GM12865 (cell line): ENCODE measurements around the gene CDH1.

Experiments used
- DNase-seq: peaks from one replicate; pipeline ENCODE4 v3.0.0; 2010; ENCODE audit warnings: low read depth
- H3K4me3 ChIP-seq: 2 replicates; pipeline ENCODE4 v1.5.1; 2011; ENCODE audit warnings: mild to moderate bottlenecking, low read depth, low read length, control low read depth
- TF ChIP-seq, protein P1 (sequence below): IDR thresholded peaks from 2 replicates; pipeline ENCODE4 v1.5.1; 2011; ENCODE audit warnings: low read length, control low read depth, low read depth, inconsistent platforms; ENCODE audit not compliant: insufficient read depth; ENCODE audit errors: missing control alignments

The CDH1 gene

DNA sequence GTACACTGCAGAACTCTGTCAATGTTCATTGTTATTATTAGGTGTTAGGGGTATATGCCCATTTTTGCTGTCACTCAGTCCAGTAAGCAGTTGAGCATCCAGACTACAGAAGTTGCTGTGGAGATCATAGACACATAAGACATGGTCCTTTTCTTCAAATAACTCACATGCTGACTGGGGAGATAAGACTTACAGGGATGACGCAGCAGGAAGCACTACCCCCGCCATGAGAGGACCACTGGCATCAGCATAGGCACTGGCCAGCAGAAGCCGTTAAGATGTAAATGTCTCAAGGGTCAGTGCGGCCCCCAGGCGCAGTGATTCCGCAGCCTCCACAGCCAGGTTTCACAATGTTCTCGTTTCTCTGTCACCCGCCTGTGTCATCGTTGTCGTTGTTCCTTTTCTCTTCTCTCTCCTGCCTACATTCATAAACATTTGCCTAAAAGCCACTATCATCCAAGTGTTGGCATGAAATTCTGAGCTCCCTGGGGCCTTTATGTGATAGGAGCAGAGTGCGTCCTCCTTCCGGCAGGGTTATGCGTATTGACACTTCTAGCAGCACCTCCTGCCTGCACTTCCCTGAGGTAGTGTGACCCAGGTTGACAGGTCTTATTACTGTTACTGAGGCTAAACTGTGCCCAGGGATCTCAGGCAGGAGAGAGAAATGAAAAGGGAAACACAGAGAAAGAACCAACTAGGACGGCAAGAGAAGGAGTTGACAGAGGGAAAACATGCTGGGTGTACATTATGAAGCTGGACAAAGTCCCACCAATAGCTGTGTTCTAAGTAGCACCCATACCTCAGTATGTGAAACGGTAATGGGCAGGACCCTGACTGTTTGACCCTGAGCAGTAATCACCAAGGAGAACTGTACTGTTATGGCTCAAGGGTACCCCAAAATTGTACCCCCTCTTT lies 124.1 kb downstream of the CDH1 start:
- H3K4me3 ChIP-seq: no peak overlapping the region
- DNase-seq: no peak
- TF ChIP-seq, protein P1, sequence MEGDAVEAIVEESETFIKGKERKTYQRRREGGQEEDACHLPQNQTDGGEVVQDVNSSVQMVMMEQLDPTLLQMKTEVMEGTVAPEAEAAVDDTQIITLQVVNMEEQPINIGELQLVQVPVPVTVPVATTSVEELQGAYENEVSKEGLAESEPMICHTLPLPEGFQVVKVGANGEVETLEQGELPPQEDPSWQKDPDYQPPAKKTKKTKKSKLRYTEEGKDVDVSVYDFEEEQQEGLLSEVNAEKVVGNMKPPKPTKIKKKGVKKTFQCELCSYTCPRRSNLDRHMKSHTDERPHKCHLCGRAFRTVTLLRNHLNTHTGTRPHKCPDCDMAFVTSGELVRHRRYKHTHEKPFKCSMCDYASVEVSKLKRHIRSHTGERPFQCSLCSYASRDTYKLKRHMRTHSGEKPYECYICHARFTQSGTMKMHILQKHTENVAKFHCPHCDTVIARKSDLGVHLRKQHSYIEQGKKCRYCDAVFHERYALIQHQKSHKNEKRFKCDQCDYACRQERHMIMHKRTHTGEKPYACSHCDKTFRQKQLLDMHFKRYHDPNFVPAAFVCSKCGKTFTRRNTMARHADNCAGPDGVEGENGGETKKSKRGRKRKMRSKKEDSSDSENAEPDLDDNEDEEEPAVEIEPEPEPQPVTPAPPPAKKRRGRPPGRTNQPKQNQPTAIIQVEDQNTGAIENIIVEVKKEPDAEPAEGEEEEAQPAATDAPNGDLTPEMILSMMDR: no peak

DNA sequence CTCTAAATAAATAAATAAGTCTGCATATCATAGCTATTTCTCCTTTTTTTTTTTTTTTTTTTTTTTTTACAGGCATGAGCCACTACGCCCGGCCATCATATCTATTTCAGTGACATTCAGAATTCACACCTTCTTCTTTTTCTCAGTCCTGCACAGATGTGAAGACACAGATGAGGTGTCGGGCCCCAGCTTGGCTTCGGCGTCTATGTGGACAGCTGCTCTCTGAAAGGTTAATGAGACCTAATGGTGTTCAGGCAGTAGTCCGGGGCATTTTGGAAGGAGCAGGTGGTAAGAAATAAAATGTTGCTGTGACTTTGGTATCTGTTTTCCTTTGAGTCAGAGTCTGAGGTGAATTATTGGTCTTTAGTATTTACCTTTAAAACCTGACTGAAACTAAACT lies 129.8 kb downstream of the CDH1 start:
- no peak overlapping the region for H3K4me3 ChIP-seq
- TF ChIP-seq, protein P1: no peak
- peak; percentile 49 for DNase-seq

DNA sequence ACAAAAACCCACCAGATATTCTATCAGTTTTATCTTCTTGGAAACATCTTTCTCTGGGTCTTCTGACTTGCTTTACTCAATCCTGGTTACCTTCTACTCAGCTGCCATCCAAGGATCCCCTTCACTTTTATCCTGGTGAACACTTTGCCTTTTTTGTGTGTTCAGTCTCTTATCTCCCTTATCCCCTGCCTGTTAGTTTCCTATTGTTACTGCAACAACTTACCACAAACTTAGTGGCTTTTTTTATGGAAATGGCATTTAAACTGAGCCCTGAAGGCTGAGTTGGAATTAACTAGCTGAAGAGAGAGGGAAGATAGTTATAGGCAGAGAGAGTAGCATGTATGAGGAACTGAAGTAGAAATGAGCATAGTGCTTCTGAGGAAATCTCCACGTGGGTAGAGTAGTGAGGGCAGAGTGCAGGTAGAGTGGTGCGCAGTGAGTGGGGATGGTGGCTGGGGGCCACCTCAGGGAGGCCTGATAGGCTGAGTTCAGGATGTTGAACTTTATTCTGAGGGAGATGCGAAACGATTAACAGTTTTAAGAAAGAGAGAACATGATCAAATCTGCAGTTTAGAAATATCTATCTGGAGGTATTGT lies 132.5 kb downstream of the CDH1 start:
- TF ChIP-seq, protein P1: no peak
- DNase-seq: no peak
- no peak overlapping the region for H3K4me3 ChIP-seq

DNA sequence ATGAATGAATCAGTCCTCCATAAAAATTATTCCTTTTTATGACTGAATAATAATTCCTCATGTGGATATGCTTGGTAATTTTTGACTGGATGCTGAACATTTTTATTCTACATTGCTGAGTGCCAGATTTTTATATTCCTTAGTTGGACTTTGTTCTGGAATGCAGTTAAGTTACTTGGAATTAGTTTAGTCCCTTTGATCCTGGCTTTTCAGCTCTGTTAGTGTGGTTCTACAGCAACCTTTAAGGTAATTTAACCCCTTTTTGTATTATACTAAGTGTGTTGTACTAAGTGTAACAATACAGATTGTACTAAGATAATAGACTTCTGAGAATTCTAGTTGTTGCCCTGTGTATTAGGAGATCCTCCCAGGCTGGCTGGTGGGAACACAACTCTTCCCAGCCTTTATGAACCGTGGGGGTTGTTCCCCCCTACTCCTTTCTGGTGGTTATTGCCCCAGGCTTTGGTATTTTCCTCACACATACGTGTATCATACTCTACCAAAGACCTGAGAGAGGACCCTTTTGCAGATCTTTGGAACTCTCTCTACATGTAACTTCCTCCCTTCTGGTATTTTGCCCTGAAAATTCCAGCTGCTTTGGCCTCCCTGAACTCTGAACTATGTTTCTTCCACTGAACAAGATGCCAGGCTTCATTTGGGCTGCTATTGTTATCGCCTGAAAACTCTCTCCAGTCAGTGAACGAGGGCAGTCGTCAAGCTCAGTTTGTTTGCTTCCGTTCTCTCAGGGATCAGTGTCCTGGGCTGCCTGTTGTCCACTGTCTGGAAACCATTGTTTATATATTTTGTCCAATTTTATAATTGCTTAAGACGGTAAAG lies 136.8 kb downstream of the CDH1 start:
- no peak for DNase-seq
- TF ChIP-seq, protein P1: no peak
- H3K4me3 ChIP-seq: no peak overlapping the region

DNA sequence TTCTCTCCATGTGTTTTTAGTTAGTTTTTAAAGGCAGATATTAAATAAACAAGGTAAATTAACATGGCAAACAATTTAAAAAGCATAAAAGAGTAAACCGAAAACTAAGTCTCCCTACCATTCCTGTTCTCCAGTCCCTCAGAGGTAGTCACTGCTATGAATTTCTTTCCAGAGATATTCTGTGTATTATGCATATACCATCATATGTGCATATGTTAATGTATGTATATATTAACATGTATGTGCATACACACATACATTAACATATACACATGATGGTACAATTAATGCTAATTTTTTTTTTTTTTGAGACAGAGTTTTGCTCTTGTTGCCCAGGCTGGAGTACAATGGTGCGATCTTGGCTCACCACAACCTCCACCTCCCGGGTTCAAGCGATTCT lies 138.8 kb downstream of the CDH1 start:
- no peak for DNase-seq
- no peak overlapping the region for H3K4me3 ChIP-seq
- TF ChIP-seq, protein P1: no peak

DNA sequence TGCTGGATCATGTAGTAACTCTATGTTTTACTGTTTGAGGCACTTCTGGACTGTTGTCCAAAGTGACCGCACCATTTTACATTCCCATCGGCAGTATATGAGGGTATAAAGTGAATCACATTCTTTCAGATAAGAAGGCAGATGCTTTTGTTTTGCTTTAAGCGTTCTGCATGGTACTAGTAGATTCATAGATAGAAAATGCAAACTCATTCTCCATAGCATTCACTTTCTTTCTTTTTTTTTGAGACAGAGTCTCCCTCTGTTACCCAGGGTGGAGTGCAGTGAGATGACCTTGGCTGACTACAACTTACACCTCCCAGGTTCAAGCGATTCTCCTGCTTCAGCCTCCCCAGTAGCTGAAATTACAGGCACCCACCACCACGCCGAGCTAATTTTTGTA lies 146.6 kb downstream of the CDH1 start:
- DNase-seq: no peak
- TF ChIP-seq, protein P1: no peak
- no peak overlapping the region for H3K4me3 ChIP-seq
